ENCODE data around the gene PUS1.

DNA sequence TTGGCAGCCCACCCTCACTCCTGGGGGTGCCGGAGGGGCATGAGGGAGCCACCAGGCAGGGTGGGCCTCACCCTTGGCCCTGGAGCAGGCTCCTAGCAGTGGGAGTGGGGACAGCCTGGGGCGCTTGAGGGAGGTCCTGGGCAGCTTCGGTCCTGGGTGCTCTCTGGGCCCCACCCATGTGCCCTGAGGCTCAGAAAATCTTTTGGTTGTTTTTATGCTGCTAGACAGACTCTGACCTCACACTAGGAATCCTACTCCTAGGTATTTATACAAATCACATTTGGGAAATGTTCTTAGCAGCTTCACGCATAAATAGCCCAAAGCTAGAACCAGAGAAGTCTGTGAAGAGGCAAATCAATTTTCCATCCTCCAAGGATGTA lies 45.6 kb upstream of the PUS1 start:
- TF ChIP-seq, protein P1, sequence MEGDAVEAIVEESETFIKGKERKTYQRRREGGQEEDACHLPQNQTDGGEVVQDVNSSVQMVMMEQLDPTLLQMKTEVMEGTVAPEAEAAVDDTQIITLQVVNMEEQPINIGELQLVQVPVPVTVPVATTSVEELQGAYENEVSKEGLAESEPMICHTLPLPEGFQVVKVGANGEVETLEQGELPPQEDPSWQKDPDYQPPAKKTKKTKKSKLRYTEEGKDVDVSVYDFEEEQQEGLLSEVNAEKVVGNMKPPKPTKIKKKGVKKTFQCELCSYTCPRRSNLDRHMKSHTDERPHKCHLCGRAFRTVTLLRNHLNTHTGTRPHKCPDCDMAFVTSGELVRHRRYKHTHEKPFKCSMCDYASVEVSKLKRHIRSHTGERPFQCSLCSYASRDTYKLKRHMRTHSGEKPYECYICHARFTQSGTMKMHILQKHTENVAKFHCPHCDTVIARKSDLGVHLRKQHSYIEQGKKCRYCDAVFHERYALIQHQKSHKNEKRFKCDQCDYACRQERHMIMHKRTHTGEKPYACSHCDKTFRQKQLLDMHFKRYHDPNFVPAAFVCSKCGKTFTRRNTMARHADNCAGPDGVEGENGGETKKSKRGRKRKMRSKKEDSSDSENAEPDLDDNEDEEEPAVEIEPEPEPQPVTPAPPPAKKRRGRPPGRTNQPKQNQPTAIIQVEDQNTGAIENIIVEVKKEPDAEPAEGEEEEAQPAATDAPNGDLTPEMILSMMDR (IDR thresholded peaks at IDR 0.05; ENCODE audit: insufficient read depth, low read depth, low read length), result no peak
- no peak for TF ChIP-seq EZH2 (IDR thresholded peaks at IDR 0.05; ENCODE audit: insufficient read depth, low read length)

All from astrocyte (in vitro differentiated cells and primary cell).